Endothelial cell of umbilical vein (primary cell): Measurements from ENCODE around the gene SIAH3. TPM values are rescaled to one million over a fixed set of nuclear protein-coding genes. Genes with fewer than 3 reads are reported as not detected.

ENCODE experiments used
- BruUV-seq: library from RNA; stranded (reverse); fragments of 400-500 nt; replicated peaks from 2 replicates; lab custom pipeline; 2021; lab: Mats Ljungman, UMichigan
- CTCF ChIA-PET: fragments of 300-600, 350-600 bp; sonication (Branson Sonifier 250); formaldehyde crosslinking; loops from one replicate; lab custom pipeline; 2021; ENCODE audit warnings: antibody characterized with exemption, inconsistent platforms; lab: Charles Lee
- POLR2A ChIA-PET: fragments of 300-600, 350-600 bp; sonication (Branson Sonifier 250); formaldehyde crosslinking; loops from one replicate; lab custom pipeline; 2021; ENCODE audit warnings: antibody characterized with exemption, inconsistent platforms; lab: Charles Lee
- DNase-seq: peaks from one replicate; pipeline ENCODE4 v3.0.0-alpha.2; 2011; ENCODE audit warnings: low read depth, low spot score
- FAIRE-seq: peaks from 2 replicates; lab custom pipeline; 2011; peaks lifted over from hg19 to GRCh38; lab: Jason Lieb, UNC
- H2AFZ ChIP-seq: 2 replicates; pipeline ENCODE4 v1.6.0; 2012; ENCODE audit warnings: low read depth, low read length, control low read depth, inconsistent platforms
- H3K27ac ChIP-seq: 2 replicates; pipeline ENCODE4 v1.5.1; 2011; ENCODE audit warnings: low read depth, mild to moderate bottlenecking, control low read depth, low read length, moderate library complexity; ENCODE audit not compliant: insufficient read depth
- H3K27me3 ChIP-seq, 2 experiments: 2 replicates each; pipeline versions ENCODE4 v1.6.0 to v1.6.1; 2011; ENCODE audit warnings: low read length in 2 of 2, mixed read lengths in 1 of 2; ENCODE audit not compliant: control insufficient read depth in 2 of 2, insufficient read depth in 2 of 2
- H3K36me3 ChIP-seq, 2 experiments: 2 replicates in 1 of 2; 3 replicates in 1 of 2; pipeline ENCODE4 v1.5.1; 2011; ENCODE audit warnings: low read length in 2 of 2, mild to moderate bottlenecking in 1 of 2, moderate library complexity in 1 of 2; ENCODE audit not compliant: control insufficient read depth in 2 of 2, insufficient read depth in 2 of 2; ENCODE audit errors: extremely low read depth in 1 of 2
- H3K4me1 ChIP-seq: 3 replicates; pipeline ENCODE4 v1.5.1; 2011; ENCODE audit warnings: mild to moderate bottlenecking, low read length; ENCODE audit not compliant: control insufficient read depth, insufficient read depth; ENCODE audit errors: extremely low read depth
- H3K4me2 ChIP-seq: 2 replicates; pipeline ENCODE4 v1.6.1; 2011; ENCODE audit warnings: low read length, control low read depth, mixed read lengths; ENCODE audit not compliant: insufficient read depth
- H3K4me3 ChIP-seq, 3 experiments: fragments of 200-600 bp in 1 of 3; sonication (generic), shearing (Covaris generic) in 1 of 3; replicated peaks in 1 of 3; 2 replicates each; pipeline ENCODE4 v1.5.1; 2011 to 2016; ENCODE audit warnings: control low read depth in 3 of 3, low read length in 3 of 3, mild to moderate bottlenecking in 2 of 3, inconsistent platforms in 1 of 3, low read depth in 1 of 3, moderate library complexity in 1 of 3; ENCODE audit not compliant: insufficient read depth in 1 of 3
- H3K79me2 ChIP-seq: 2 replicates; pipeline ENCODE4 v1.6.0; 2012; ENCODE audit warnings: low read length, inconsistent platforms; ENCODE audit not compliant: control insufficient read depth, insufficient read depth
- H3K9ac ChIP-seq: replicated peaks from 2 replicates; pipeline ENCODE3; 2011; ENCODE audit warnings: low read length, control low read depth; ENCODE audit not compliant: insufficient read depth; ENCODE audit errors: extremely low read depth
- H3K9me1 ChIP-seq: replicated peaks from 3 replicates; pipeline ENCODE4 v1.6.0; 2011; ENCODE audit warnings: mild to moderate bottlenecking, low read length; ENCODE audit not compliant: control insufficient read depth, insufficient read depth; ENCODE audit errors: extremely low read depth
- H3K9me3 ChIP-seq: replicated peaks from 2 replicates; pipeline ENCODE4 v1.5.1; 2012; ENCODE audit warnings: low read length, inconsistent platforms; ENCODE audit not compliant: control insufficient read depth, insufficient read depth
- H4K20me1 ChIP-seq: replicated peaks from 2 replicates; pipeline ENCODE3; 2011; ENCODE audit warnings: mild to moderate bottlenecking, low read length; ENCODE audit not compliant: control insufficient read depth, insufficient read depth; ENCODE audit errors: extremely low read depth
- CTCF ChIP-seq, 2 donors: IDR thresholded peaks; 1 replicate in 1 of 2; 2 replicates in 1 of 2; pipeline ENCODE4 v1.5.1; 2011; ENCODE audit warnings: low read length in 2 of 2, mild to moderate bottlenecking in 2 of 2, moderate library complexity in 2 of 2, control low read depth in 1 of 2, inconsistent platforms in 1 of 2, low read depth in 1 of 2; ENCODE audit not compliant: insufficient read depth in 1 of 2; ENCODE audit errors: extremely low read depth in 1 of 2
- EZH2 ChIP-seq: IDR thresholded peaks from 2 replicates; pipeline ENCODE4 v1.6.1; 2012; ENCODE audit warnings: borderline replicate concordance, low read depth, mild to moderate bottlenecking, moderate library complexity, low read length, inconsistent platforms; ENCODE audit not compliant: severe bottlenecking
- FOS ChIP-seq: IDR thresholded peaks from 2 replicates; pipeline ENCODE4 v1.6.1; 2011; ENCODE audit warnings: mild to moderate bottlenecking, low read length, moderate library complexity, borderline replicate concordance; ENCODE audit not compliant: insufficient read depth
- GATA2 ChIP-seq: IDR thresholded peaks from 2 replicates; pipeline ENCODE4 v1.7.0; 2011; ENCODE audit warnings: low read depth, mild to moderate bottlenecking, moderate library complexity, mixed read lengths, low read length; ENCODE audit not compliant: insufficient read length, insufficient read depth
- JUN ChIP-seq: IDR thresholded peaks from 2 replicates; pipeline ENCODE4 v1.6.1; 2011; ENCODE audit warnings: borderline replicate concordance, low read depth; ENCODE audit not compliant: insufficient read length, insufficient read depth
- MYC ChIP-seq: IDR thresholded peaks from one replicate; pipeline ENCODE4 v1.6.1; 2011; ENCODE audit warnings: mild to moderate bottlenecking, low read depth, low read length
- POLR2A ChIP-seq: IDR thresholded peaks from 2 replicates; pipeline ENCODE4 v1.6.1; 2012; ENCODE audit warnings: low read depth, mild to moderate bottlenecking, control low read depth, low read length
- POLR2AphosphoS5 ChIP-seq: IDR thresholded peaks from 2 replicates; pipeline ENCODE4 v1.6.1; 2012; ENCODE audit warnings: low read depth, mild to moderate bottlenecking, control low read depth, low read length, moderate library complexity; ENCODE audit not compliant: insufficient read depth
- dilution Hi-C: fragments of 300-500 bp; cut with MboI; formaldehyde crosslinking; loops from one replicate; pipeline ENCODE4 v1.15.0; 2019; ENCODE audit warnings: low sequenced_read_pairs; ENCODE audit not compliant: extremely low pct_ligation_motif_present
- intact Hi-C: fragments of 100-400 bp; cut with micrococcal nuclease; formaldehyde crosslinking; loops from one replicate; pipeline ENCODE4 v1.10.0; 2022
- polyA plus RNA-seq, 4 experiments: library from polyadenylated mRNA; depleted of rRNA in 3 of 4; stranded (reverse) in 3 of 4; unstranded in 1 of 4; fragments of >200 nt; gene quantifications; 2 replicates each; pipeline versions ENCODE4 v1.2.1 to v1.2.3, GENCODE V29; 2011 to 2012; ENCODE audit warnings: missing spikeins in 1 of 4
- total RNA-seq: library from RNA; stranded (reverse); gene quantifications from 2 replicates; pipeline ENCODE4 v1.2.3, GENCODE V29; 2021
- TF ChIP-seq, protein P1 (sequence below): IDR thresholded peaks from 2 replicates; pipeline ENCODE4 v1.6.1; 2011; ENCODE audit not compliant: insufficient read depth, insufficient read length

The SIAH3 gene
- total and polyA plus RNA-seq, 2 donors (not counting 3 experiments of a cell fraction or from before 2014, with no cell fraction given): 0.03 TPM; not detected in 1

DNA sequence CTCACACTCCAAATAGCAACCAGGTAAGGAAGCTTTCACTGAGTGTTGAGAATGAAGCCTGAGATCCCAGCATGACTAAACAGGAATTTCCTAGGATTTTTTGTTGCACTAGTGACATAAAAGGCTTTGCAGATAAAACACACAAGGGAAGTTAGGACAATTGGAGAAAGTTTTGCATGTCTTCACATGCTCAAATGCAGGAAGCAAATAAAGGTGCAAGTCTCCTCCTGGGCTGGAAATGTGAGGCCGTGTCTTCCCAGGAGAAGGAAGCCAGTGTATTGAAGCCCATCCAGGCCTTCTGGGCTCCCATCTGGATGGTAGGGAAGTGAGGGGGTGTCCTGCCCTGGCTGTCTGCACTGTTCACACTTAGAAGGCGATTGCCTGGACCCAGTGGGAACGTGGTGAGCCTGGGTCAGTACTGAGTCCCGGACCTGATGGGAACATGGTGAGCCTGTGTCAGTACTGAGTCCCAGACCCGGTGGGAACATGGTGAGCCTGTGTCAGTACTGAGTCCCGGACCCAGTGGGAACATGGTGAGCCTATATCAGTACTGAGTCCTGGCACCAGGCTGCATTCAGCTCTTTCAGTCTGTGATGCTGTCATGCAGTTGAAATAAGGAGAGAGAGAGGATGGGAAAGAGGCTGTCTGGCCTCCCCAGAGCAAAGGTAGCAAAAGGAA lies 38.7 kb downstream of the SIAH3 start:
- Histone ChIP-seq H3K36me3 (no peaks in the 10 kb centered on the region), H3K9me1 (no peaks in the 10 kb centered on the region), H3K79me2 (no peaks in the 10 kb centered on the region), H3K4me1 (no peaks in the 10 kb centered on the region), H3K9me3 (no peaks in the 10 kb centered on the region), H3K27me3 (peaks cover 3 to 4% of the 10 kb centered on the region in 2 experiments), H3K9ac (no peak overlapping the region), H2AFZ (no peak overlapping the region), H3K27ac (no peak overlapping the region), H4K20me1 (no peaks in the 10 kb centered on the region), H3K4me3 (no peak overlapping the region), H3K4me2 (no peak overlapping the region)
- no TSS peak for BruUV-seq
- ChIA-PET POLR2A (no interaction called here), CTCF (no interaction called here)
- dilution Hi-C loops (no loop called here), intact Hi-C loops (no loop called here)
- TF ChIP-seq CTCF (IDR thresholded peaks at IDR 0.05; ENCODE audit: extremely low read depth in 1 of 2, insufficient read depth in 1 of 2, low read depth in 1 of 2, low read length in 2 of 2): no peak
- TF ChIP-seq EZH2: no peak
- TF ChIP-seq FOS: no peak
- TF ChIP-seq, protein P1, sequence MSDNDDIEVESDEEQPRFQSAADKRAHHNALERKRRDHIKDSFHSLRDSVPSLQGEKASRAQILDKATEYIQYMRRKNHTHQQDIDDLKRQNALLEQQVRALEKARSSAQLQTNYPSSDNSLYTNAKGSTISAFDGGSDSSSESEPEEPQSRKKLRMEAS: no peak
- no peak for TF ChIP-seq JUN
- TF ChIP-seq POLR2AphosphoS5: no peak
- TF ChIP-seq GATA2: no peak
- TF ChIP-seq POLR2A: no peak
- TF ChIP-seq MYC: no peak
- FAIRE-seq (no peak), DNase-seq (no peak)
